Measurements from ENCODE around the gene LBP.

LBP gene

DNA sequence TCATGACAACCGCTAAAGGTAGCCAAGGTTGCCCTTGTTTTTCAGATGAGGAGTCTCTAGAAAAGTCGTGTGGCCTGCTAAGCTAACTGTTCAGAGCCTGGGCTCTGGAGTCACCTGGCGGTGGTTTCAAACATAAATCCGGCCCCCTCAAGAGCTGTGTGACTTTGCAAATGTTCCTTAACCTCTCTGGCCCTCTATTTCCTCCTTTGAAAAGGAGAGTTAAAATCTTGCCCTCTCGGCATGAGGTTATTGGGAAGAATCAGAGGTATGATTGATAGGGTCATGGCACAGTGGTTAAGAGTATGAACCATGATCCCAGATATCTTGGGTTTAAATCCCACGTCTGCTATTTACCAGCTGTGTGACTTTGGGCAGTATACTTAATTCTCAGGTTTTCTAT, 5.6 kb upstream of the LBP start:
- no peak for TF ChIP-seq PPARA (CRISPR knock-in tag; IDR thresholded peaks at IDR 0.05; ENCODE audit: borderline replicate concordance)
- TF ChIP-seq ZC3H10 (CRISPR knock-in tag; IDR thresholded peaks at IDR 0.05) = no peak
- no peak for TF ChIP-seq ESRRG (CRISPR knock-in tag; IDR thresholded peaks at IDR 0.05)
- no peak for TF ChIP-seq ARNTL (CRISPR knock-in tag; IDR thresholded peaks at IDR 0.05; ENCODE audit: borderline replicate concordance, low read depth)
- TF ChIP-seq BACH2 (CRISPR knock-in tag; IDR thresholded peaks at IDR 0.05; ENCODE audit: borderline replicate concordance) = no peak
- TF ChIP-seq TCF4 (CRISPR knock-in tag; IDR thresholded peaks at IDR 0.05; ENCODE audit: borderline replicate concordance) = no peak
- TF ChIP-seq, protein P1, sequence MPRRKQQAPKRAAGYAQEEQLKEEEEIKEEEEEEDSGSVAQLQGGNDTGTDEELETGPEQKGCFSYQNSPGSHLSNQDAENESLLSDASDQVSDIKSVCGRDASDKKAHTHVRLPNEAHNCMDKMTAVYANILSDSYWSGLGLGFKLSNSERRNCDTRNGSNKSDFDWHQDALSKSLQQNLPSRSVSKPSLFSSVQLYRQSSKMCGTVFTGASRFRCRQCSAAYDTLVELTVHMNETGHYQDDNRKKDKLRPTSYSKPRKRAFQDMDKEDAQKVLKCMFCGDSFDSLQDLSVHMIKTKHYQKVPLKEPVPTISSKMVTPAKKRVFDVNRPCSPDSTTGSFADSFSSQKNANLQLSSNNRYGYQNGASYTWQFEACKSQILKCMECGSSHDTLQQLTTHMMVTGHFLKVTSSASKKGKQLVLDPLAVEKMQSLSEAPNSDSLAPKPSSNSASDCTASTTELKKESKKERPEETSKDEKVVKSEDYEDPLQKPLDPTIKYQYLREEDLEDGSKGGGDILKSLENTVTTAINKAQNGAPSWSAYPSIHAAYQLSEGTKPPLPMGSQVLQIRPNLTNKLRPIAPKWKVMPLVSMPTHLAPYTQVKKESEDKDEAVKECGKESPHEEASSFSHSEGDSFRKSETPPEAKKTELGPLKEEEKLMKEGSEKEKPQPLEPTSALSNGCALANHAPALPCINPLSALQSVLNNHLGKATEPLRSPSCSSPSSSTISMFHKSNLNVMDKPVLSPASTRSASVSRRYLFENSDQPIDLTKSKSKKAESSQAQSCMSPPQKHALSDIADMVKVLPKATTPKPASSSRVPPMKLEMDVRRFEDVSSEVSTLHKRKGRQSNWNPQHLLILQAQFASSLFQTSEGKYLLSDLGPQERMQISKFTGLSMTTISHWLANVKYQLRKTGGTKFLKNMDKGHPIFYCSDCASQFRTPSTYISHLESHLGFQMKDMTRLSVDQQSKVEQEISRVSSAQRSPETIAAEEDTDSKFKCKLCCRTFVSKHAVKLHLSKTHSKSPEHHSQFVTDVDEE (CRISPR knock-in tag; IDR thresholded peaks at IDR 0.05) = no peak
- TF ChIP-seq ZNF565 (CRISPR knock-in tag; conservative IDR thresholded peaks at IDR 0.05; ENCODE audit: low read depth) = no peak
- TF ChIP-seq, protein P2, sequence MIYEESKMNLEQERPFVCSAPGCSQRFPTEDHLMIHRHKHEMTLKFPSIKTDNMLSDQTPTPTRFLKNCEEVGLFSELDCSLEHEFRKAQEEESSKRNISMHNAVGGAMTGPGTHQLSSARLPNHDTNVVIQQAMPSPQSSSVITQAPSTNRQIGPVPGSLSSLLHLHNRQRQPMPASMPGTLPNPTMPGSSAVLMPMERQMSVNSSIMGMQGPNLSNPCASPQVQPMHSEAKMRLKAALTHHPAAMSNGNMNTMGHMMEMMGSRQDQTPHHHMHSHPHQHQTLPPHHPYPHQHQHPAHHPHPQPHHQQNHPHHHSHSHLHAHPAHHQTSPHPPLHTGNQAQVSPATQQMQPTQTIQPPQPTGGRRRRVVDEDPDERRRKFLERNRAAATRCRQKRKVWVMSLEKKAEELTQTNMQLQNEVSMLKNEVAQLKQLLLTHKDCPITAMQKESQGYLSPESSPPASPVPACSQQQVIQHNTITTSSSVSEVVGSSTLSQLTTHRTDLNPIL (CRISPR knock-in tag; IDR thresholded peaks at IDR 0.05; ENCODE audit: low read depth) = no peak
- TF ChIP-seq RARB (CRISPR knock-in tag; IDR thresholded peaks at IDR 0.05) = no peak
- ATAC-seq = no peak

DNA sequence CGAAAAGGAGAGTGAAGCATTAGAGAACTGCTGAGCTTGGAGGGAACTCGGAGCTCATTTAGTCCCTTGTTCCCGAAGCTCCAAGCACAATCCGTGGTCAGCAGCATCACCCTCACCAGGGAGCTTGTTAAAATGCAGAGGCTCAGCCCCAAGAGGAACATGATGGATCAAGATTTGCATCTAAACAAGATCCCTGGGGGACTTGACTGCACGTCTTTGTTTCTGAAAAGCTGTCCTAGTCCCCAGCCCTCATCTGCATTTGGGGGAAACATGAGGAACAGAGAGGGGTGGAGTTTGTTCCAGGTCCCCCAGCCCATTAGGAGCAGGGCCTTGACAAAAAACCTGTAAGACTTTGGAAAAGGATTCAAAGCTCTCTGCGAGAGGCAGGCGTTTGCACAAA, 4.1 kb upstream of the LBP start:
- no peak for ATAC-seq
- TF ChIP-seq, protein P3, sequence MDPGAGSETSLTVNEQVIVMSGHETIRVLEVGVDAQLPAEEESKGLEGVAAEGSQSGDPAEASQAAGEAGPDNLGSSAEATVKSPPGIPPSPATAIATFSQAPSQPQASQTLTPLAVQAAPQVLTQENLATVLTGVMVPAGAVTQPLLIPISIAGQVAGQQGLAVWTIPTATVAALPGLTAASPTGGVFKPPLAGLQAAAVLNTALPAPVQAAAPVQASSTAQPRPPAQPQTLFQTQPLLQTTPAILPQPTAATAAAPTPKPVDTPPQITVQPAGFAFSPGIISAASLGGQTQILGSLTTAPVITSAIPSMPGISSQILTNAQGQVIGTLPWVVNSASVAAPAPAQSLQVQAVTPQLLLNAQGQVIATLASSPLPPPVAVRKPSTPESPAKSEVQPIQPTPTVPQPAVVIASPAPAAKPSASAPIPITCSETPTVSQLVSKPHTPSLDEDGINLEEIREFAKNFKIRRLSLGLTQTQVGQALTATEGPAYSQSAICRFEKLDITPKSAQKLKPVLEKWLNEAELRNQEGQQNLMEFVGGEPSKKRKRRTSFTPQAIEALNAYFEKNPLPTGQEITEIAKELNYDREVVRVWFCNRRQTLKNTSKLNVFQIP (CRISPR knock-in tag; IDR thresholded peaks at IDR 0.05; ENCODE audit: borderline replicate concordance, low read depth) = no peak
- TF ChIP-seq, protein P4, sequence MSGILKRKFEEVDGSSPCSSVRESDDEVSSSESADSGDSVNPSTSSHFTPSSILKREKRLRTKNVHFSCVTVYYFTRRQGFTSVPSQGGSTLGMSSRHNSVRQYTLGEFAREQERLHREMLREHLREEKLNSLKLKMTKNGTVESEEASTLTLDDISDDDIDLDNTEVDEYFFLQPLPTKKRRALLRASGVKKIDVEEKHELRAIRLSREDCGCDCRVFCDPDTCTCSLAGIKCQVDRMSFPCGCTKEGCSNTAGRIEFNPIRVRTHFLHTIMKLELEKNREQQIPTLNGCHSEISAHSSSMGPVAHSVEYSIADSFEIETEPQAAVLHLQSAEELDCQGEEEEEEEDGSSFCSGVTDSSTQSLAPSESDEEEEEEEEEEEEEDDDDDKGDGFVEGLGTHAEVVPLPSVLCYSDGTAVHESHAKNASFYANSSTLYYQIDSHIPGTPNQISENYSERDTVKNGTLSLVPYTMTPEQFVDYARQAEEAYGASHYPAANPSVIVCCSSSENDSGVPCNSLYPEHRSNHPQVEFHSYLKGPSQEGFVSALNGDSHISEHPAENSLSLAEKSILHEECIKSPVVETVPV (CRISPR knock-in tag; IDR thresholded peaks at IDR 0.05) = no peak
- no peak for TF ChIP-seq ZFP30 (CRISPR knock-in tag; IDR thresholded peaks at IDR 0.05)
- TF ChIP-seq, protein P1 (CRISPR knock-in tag; IDR thresholded peaks at IDR 0.05) = no peak
- no peak for TF ChIP-seq ESRRG (CRISPR knock-in tag; IDR thresholded peaks at IDR 0.05)
- no peak for TF ChIP-seq GLIS3 (CRISPR knock-in tag; IDR thresholded peaks at IDR 0.05)
- no peak for TF ChIP-seq OSR1 (CRISPR knock-in tag; IDR thresholded peaks at IDR 0.05)
- no peak for TF ChIP-seq TCF4 (CRISPR knock-in tag; IDR thresholded peaks at IDR 0.05; ENCODE audit: borderline replicate concordance)
- no peak for TF ChIP-seq PPARA (CRISPR knock-in tag; IDR thresholded peaks at IDR 0.05; ENCODE audit: borderline replicate concordance)
- no peak for TF ChIP-seq RARB (CRISPR knock-in tag; IDR thresholded peaks at IDR 0.05)
- TF ChIP-seq, protein P5, sequence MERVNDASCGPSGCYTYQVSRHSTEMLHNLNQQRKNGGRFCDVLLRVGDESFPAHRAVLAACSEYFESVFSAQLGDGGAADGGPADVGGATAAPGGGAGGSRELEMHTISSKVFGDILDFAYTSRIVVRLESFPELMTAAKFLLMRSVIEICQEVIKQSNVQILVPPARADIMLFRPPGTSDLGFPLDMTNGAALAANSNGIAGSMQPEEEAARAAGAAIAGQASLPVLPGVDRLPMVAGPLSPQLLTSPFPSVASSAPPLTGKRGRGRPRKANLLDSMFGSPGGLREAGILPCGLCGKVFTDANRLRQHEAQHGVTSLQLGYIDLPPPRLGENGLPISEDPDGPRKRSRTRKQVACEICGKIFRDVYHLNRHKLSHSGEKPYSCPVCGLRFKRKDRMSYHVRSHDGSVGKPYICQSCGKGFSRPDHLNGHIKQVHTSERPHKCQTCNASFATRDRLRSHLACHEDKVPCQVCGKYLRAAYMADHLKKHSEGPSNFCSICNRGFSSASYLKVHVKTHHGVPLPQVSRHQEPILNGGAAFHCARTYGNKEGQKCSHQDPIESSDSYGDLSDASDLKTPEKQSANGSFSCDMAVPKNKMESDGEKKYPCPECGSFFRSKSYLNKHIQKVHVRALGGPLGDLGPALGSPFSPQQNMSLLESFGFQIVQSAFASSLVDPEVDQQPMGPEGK (CRISPR knock-in tag; IDR thresholded peaks at IDR 0.05; ENCODE audit: borderline replicate concordance) = no peak
- no peak for TF ChIP-seq ZNF8 (CRISPR knock-in tag; IDR thresholded peaks at IDR 0.05)
- TF ChIP-seq CSDC2 (CRISPR knock-in tag; IDR thresholded peaks at IDR 0.05) = no peak
- TF ChIP-seq, protein P2 (CRISPR knock-in tag; IDR thresholded peaks at IDR 0.05; ENCODE audit: low read depth) = no peak
